HUDEP-2 (cell line): ENCODE results near the gene HS3ST6.
"Not testable (repeated sequence)": the region's sequence is repeated elsewhere in the genome, so short reads cannot be mapped to it uniquely, and the experiment has no call there.

Experiments used
- DNase-seq, 76 experiments: peaks; one replicate each; lab custom pipeline; 2025; ENCODE audit not compliant: unreplicated experiment in 76 of 76; lab: John Stamatoyannopoulos, UW

The HS3ST6 gene

GRCh38 chr16:1884155-1884760 is 34.0 kb downstream of the HS3ST6 start:
- peak in 11 of 76 experiments; percentile 3 to 33 (median 7) for DNase-seq

- not testable (repeated sequence) for DNase-seq
Observed at GRCh38 chr16:1881172-1881571, 37.0 kb downstream of the HS3ST6 start.

GRCh38 chr16:1879477-1879876 is 38.7 kb downstream of the HS3ST6 start:
- no peak for DNase-seq

DNA sequence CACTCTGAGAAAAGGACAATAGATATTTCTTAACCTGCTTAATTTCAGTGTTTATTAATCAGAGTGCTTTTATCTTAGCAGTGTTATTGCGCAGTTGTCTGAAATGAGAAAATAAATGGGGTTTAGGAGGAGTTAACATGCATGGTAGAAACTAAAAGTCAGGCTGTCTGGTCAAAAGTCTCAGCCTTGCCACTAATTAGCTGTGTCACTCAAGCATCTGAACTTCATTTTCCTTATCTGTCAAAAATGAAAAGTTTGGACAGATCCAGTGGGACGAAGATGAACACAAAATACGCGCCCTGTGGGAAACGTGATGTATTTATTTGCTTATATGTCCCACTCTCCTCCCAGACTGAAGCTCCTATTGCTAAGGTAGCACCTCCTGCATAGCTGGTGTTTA is 40.0 kb downstream of the HS3ST6 start:
- DNase-seq: no peak

GRCh38 chr16:1877804-1878203 is 40.4 kb downstream of the HS3ST6 start:
- DNase-seq: peak in 4 of 76 experiments; percentile 2 to 8 (median 7)

GRCh38 chr16:1877089-1877488 is 41.1 kb downstream of the HS3ST6 start:
- no peak for DNase-seq

GRCh38 chr16:1876468-1876867 is 41.7 kb downstream of the HS3ST6 start:
- no peak for DNase-seq

GRCh38 chr16:1876066-1876465 is 42.1 kb downstream of the HS3ST6 start:
- not testable (repeated sequence) for DNase-seq

- no peak for DNase-seq
Observed at GRCh38 chr16:1874854-1875253, 43.4 kb downstream of the HS3ST6 start.

DNA sequence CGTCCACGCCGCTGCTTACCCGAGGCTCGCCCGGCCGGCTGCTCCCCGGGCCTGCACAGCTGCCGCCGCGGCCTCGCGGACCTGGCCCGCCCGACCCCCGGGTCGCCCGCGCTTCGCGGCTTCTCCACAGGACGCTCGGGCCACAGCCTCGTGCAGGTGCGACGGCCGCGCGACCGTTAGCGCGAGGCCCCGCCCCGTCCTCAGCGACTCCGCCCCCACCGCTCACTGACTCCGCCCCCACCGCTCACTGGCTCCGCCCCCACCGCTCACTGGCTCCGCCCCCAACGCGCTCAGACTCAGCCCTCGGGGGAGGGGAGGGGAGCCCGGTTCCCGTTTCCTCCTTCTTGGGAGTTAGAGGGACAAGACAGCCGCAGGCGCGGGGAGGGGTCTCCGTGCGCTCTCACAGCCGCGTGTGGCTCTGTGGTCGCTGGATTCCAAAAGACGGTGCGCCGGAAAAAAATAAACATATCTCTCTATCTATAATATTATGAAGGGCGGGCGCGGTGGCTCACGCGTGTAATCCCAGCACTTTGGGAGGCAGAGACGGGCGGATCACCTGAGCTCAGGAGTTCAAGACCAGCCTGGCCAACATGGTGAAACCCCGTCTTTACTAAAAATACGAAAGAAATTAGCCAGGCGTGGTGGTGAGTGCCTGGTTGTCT is 46.1 kb downstream of the HS3ST6 start, which contains the start of gene MEIOB:
TSS of gene MEIOB (minus strand) at position 191 of the 662 bp plus-strand sequence. CDS start 3,989 bp downstream, outside the sequence.
- DNase-seq: peak in 65 of 76 experiments; percentile 16 to 81 (median 58)

- no peak for DNase-seq
Observed at GRCh38 chr16:1870365-1871082, 47.7 kb downstream of the HS3ST6 start.

- no peak for DNase-seq
Observed at GRCh38 chr16:1865902-1866690, 52.1 kb downstream of the HS3ST6 start.

DNA sequence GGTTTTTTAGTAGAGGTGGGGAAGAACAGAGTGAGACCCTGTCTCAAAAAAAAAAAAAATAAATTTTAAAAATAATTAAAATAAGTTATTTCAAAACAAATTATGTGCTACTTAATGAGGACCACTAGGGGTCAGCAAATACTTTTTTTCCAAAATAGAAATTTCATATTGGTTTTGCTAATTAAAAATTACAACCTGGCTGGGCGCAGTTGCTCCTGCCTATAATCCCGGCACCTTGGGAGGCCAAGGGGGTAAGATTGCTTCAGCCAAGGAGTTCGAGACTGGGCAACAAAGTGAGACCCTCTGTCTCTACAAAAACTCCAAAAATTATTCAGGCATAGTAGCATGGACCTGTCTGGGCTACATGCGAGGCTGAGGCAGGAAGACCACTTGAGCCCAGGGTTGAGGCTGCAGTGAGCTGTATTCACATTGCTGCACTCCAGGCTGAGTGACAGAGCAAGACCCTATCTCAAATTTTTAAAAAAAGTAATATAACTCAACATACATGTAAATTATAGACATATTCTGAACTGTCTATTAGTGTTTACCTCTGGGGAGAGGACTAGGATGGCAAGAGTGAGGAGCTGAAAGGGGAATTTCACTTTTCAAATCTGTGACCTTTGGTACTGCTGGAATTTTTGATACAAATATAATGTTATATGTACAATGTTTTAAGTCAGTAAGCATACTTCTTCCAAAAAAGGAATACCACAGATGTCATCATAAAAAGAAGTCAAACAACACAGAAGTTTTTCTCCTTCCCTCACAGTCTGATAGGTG is 54.3 kb downstream of the HS3ST6 start:
- DNase-seq: peak in 1 of 76 experiments; percentile 3

DNA sequence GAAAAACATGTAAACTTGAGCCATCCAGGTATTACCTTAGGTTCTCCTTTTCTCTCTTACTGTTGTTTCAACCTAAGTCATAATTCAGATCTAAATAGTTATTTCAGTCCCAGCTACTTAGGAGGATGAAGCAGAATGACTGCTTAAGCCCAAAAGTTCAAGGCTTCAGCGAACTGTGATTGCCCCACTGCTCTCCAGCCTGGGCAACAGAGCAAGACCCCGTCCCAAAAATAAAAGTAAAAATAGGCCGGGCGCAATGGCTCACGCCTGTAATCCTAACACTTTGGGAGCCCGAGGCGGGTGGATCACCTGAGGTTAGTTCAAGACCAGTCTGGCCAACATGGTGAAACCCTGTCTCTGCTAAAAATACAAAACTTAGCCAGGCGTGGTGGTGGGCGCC is 55.8 kb downstream of the HS3ST6 start:
- no peak for DNase-seq

GRCh38 chr16:1861730-1862129 is 56.5 kb downstream of the HS3ST6 start:
- DNase-seq: no peak
